ENCODE data around the gene FGF14.

The FGF14 gene

DNA sequence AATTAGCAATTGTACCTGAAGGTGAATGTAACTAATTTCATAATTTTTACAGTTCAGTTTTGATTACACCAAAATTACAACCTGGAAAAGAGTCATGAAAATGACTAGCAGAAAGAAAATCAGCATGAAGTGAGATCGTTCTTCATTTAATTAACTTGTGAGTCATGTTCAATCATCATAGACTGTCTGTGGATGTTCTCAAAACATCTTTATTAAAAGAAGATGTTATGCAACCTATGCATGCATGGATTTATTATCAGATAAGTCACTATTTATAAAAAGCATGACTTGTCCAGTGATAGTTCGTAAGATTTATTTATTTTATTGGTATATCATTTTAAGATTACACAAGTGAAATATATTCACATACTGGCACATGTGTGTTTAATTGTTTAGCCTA lies 703.4 kb downstream of the FGF14 start:
- DNase-seq, result no peak

DNA sequence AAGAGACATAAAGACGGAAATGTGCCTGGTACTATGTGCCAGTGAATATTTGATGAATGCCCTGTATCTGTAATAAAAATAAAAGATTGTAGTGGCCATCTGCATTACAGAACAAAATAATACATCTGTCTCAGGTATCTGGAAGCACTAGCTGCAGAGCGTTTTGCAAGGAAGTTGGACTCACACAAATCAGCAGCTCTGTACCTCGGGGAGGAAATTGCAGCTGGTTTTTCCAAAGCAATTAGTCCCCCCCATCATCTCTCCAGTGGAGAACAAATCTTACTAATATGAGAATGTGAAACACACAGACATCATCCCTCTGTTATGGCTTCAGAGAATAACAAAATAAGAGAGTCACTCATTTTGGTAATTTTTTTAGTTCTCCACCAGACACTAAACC lies 704.1 kb downstream of the FGF14 start:
- no peak for DNase-seq

GRCh38 chr13:101695870-101696516 lies 705.9 kb downstream of the FGF14 start:
- DNase-seq, result no peak

GRCh38 chr13:101691341-101691860 lies 710.4 kb downstream of the FGF14 start:
- DNase-seq, result no peak

DNA sequence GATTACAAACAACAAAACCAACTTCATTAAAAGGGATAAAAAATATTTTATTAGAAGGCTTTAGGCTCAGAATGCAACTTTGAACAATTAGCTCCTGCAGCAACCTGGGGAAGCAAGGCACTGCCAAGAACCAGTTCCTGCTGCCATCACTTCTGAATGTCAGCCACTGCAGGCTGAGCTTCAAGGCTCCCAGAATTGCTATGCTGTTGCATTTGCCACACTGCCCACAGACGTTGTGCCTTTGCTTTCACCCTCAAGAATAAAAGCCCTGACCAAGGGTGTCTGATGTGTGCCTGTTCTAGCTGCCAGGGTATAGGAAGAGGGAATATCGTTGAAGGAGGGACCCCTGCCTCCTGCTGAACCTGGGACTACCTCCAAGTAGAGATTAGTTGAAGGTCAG lies 711.0 kb downstream of the FGF14 start:
- no peak for DNase-seq

- DNase-seq, result no peak
Observed at GRCh38 chr13:101686003-101686402, 715.8 kb downstream of the FGF14 start.

GRCh38 chr13:101681834-101682233 lies 720.0 kb downstream of the FGF14 start:
- no peak for DNase-seq

DNA sequence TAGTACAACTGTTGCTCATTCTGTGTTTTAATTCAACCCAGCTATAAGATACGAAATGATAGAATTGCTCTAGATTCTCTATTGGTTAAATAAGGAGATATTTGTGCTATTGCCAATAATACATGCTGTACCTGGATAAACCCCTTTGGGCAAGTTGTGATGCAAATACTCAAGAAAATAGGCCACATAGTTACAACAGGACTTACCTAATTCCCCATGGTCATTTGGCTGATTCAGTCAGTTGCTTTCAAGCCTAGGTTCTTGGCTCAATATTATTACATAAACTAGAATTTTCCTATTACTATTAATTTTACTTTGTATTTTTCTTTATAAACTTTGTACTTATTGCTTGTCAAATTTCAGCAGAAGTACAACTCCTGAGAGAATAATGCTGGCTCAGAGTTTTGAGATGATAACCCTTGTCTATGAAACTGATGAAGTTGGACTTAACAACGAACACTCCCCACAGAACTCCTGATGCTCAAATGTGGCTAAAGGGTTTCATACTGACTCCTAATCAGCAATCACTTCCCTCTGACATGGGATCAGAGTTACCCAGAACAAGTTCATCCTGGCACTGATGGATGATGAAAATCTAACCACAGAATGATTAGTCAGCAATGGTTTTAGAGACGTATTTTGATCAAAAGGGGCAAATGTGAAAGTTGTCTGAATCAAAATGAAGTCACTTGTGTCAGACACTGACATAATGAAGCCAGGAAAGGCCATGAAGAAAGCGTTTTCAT lies 728.3 kb downstream of the FGF14 start:
- no peak for DNase-seq

- no peak for DNase-seq
Observed at GRCh38 chr13:101661839-101662238, 740.0 kb downstream of the FGF14 start.
